Mesodermal cell (in vitro differentiated cells): ENCODE data around the gene CFAP107.
"Not testable (repeated sequence)": the region's sequence is repeated elsewhere in the genome, so short reads cannot be mapped to it uniquely, and the experiment has no call there.

Experiments
- H3K27ac ChIP-seq: 2 replicates; pipeline ENCODE4 v1.7.0; 2013; ENCODE audit warnings: mild to moderate bottlenecking, low read depth, low read length, moderate library complexity; ENCODE audit not compliant: severe bottlenecking
- H3K36me3 ChIP-seq: 2 replicates; pipeline ENCODE4 v1.7.1; 2013; ENCODE audit warnings: mild to moderate bottlenecking, low read length, moderate library complexity; ENCODE audit not compliant: control insufficient read depth, insufficient read depth
- H3K4me1 ChIP-seq: one replicate; pipeline ENCODE4 v1.7.1; 2013; ENCODE audit warnings: mild to moderate bottlenecking, low read length; ENCODE audit not compliant: insufficient read depth, control insufficient read depth, poor library complexity, severe bottlenecking
- H3K4me3 ChIP-seq: 2 replicates; pipeline ENCODE4 v1.7.0; 2013; ENCODE audit warnings: low read length, control low read depth, mild to moderate bottlenecking; ENCODE audit not compliant: insufficient read depth, poor library complexity, severe bottlenecking; ENCODE audit errors: extremely low read depth
- H3K9me3 ChIP-seq: 2 replicates; pipeline ENCODE4 v1.7.1; 2013; ENCODE audit warnings: mild to moderate bottlenecking, low read length, moderate library complexity; ENCODE audit not compliant: control insufficient read depth
- WGBS, 2 experiments: methylation state at CpG; one replicate each; pipeline ENCODE4 v1.1.5; 2013; ENCODE audit warnings: missing lambda C conversion rate in 2 of 2; ENCODE audit not compliant: insufficient coverage in 2 of 2; 5-methylcytosine and 5-hydroxymethylcytosine counted together

CFAP107 gene

GRCh38 chr1:12778061-12778460, 32.1 kb downstream of the CFAP107 start:
- 78 to 100% methylated on average over 2 to 4 of the region's 4 CpGs for WGBS, 2 experiments
- Histone ChIP-seq H3K27ac (no peak overlapping the region), H3K4me1 (no peaks in the 10 kb centered on the region), H3K4me3 (no peak overlapping the region), H3K9me3 (peaks cover 3% of the 10 kb centered on the region), H3K36me3 (no peaks in the 10 kb centered on the region)

DNA sequence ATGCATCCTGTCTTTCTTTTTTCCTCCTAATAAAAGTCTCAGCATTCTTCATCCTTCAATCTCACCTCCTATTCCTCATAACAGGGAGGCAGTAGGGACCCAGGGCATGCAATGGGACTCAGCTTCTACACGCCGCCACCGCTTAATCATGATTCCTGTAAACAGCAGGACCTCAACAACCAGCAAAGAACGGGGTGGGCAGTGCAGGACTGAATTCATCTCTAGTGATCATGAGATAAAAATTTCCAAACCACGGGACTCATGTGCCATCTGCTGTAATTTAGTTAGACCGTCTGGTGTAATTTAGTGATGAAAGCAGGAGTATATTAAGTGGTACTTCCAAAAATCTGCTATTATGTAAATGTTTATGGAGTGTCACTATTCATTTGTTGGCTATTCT, 32.9 kb downstream of the CFAP107 start:
- Histone ChIP-seq H3K4me1 (no peaks in the 10 kb centered on the region), H3K36me3 (no peaks in the 10 kb centered on the region), H3K9me3 (no peaks in the 10 kb centered on the region), H3K4me3 (no peak overlapping the region), H3K27ac (no peak overlapping the region)
- 83 to 90% methylated on average over 6 of the region's 6 CpGs for WGBS, 2 experiments

GRCh38 chr1:12781488-12781887, 35.5 kb downstream of the CFAP107 start:
- not testable (repeated sequence) for H3K9me3 ChIP-seq, H3K4me3 ChIP-seq, H3K36me3 ChIP-seq, H3K27ac ChIP-seq, H3K4me1 ChIP-seq
- 13% methylated on average over 3 of the region's 5 CpGs; no CpG with 5 or more reads in 1 of the 2 experiments for WGBS, 2 experiments

- WGBS, 2 experiments = 43 to 57% methylated on average over 5 to 6 of the region's 7 CpGs
- not testable (repeated sequence) for H3K27ac ChIP-seq, H3K36me3 ChIP-seq, H3K4me1 ChIP-seq, H3K9me3 ChIP-seq, H3K4me3 ChIP-seq
These were observed 37.8 kb downstream of the CFAP107 start for GRCh38 chr1:12783783-12784182.

DNA sequence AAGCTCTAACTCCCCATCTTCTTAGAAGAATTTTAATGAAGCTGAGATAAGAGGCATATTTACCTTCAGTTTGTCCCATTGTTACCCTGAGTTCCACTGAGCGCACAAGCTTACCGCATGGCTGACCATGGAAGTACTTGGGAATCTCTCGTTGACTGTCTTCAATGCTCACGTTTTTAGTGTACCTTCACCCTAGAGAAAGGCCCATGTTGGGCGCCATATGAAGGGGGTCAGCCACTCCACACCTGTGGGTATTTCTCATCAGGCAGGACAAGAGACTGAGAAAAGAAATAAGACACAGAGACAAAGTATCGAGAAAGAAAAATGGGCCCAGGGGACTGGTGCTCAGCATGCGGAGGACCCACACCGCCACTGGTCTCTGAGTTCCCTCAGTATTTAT, 38.7 kb downstream of the CFAP107 start:
- not testable (repeated sequence) for H3K36me3 ChIP-seq, H3K4me3 ChIP-seq, H3K4me1 ChIP-seq, H3K27ac ChIP-seq, H3K9me3 ChIP-seq
- WGBS, 2 experiments = 82 to 92% methylated on average over 4 to 5 of the region's 8 CpGs

- H3K27ac ChIP-seq, H3K36me3 ChIP-seq, H3K4me3 ChIP-seq, H3K9me3 ChIP-seq, H3K4me1 ChIP-seq: not testable (repeated sequence)
- whole genome bisulfite sequencing, 2 experiments = no CpG with 5 or more reads among the region's 5 CpGs
These were observed 45.1 kb downstream of the CFAP107 start, which contains the start of gene PRAMEF1 for GRCh38 chr1:12791097-12791496. PRAMEF1 (plus strand) TSS chr1:12791397; CDS start chr1:12793228, 1,831 bp downstream.

- Histone ChIP-seq H3K27ac (no peak overlapping the region), H3K4me1 (no peaks in the 10 kb centered on the region), H3K4me3 (no peak overlapping the region), H3K36me3 (no peaks in the 10 kb centered on the region), H3K9me3 (no peaks in the 10 kb centered on the region)
- WGBS, 2 experiments = 44 to 54% methylated on average over 3 to 4 of the region's 4 CpGs
These were observed 52.9 kb downstream of the CFAP107 start for GRCh38 chr1:12798911-12799310.

DNA sequence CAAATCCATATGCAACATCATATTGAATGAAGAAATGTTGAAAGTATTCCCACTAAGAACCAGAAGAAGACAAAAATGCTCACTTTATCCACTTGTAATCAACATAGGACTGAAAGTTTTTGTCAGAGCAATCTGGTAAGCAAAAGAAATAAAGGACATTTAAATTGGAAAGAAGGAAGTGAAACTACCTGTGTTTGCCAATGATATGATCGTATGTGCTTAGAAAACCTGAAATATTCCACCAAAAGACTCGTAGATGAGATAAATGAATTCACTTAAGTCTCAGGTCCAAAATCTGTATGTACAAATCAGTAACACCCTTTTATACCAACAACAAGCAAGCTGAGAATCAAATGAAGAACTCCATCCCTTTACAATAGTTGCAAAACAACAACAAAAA, 53.7 kb downstream of the CFAP107 start:
- H3K4me1 ChIP-seq = no peaks in the 10 kb centered on the region
- WGBS, 2 experiments = 73 to 83% methylated on average over 2 of the region's 2 CpGs
- no peak overlapping the region for H3K27ac ChIP-seq
- no peak overlapping the region for H3K4me3 ChIP-seq
- no peaks in the 10 kb centered on the region for H3K36me3 ChIP-seq
- H3K9me3 ChIP-seq = no peaks in the 10 kb centered on the region

GRCh38 chr1:12809933-12810332, 63.9 kb downstream of the CFAP107 start:
- 60 to 73% methylated on average over 1 of the region's 1 CpG for WGBS, 2 experiments
- Histone ChIP-seq H3K4me1 (no peaks in the 10 kb centered on the region), H3K4me3 (no peak overlapping the region), H3K27ac (no peak overlapping the region), H3K9me3 (peaks cover 16% of the 10 kb centered on the region), H3K36me3 (no peaks in the 10 kb centered on the region)

DNA sequence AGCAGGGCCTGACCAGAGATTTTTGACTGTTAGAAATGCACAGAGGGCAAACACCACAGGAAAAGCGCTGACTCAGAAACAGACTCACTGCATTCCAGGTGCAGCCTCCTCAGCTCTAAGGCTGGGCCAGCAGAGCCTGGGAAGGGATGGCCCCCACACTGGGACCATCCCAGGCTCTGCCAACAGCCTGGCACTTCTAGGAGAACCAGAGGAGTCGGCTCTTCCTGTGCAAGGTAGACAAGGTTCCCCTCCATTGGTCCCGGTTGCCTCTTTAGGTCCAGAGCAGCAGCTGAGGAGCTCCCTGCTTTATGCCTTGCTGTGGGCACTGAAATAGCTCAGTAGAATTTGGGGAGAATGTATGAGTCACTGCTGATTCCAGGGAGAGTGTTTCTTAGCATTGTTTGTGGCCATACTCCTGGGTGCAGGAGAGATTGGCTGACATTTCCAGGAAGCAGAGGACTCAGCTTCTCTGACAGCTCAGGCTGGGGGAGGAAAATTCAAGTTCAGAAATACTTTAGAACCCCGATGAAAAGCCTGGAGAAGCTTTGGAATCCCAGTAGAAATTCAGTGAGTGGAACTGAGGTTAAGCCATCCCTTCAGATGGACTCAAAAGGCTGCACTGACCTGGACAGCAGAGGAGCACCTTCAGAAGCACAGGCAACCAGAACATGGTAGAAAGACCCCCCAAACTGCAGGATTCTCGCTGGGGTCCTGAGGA, 64.8 kb downstream of the CFAP107 start:
- 35 to 52% methylated on average over 2 to 5 of the region's 5 CpGs for WGBS, 2 experiments
- no peaks in the 10 kb centered on the region for H3K4me1 ChIP-seq
- no peaks in the 10 kb centered on the region for H3K36me3 ChIP-seq
- H3K4me3 ChIP-seq = no peak overlapping the region
- H3K9me3 ChIP-seq = peaks cover 16% of the 10 kb centered on the region
- H3K27ac ChIP-seq = no peak overlapping the region

- Histone ChIP-seq H3K27ac (no peak overlapping the region), H3K4me1 (no peaks in the 10 kb centered on the region), H3K36me3 (no peaks in the 10 kb centered on the region), H3K9me3 (peaks cover 12% of the 10 kb centered on the region), H3K4me3 (no peak overlapping the region)
- WGBS, 2 experiments = 14 to 100% methylated on average over 1 of the region's 2 CpGs
These were observed 65.4 kb downstream of the CFAP107 start for GRCh38 chr1:12811409-12811784.
